GM21576 (cell line): ENCODE data around the gene WDSUB1.

ENCODE experiments used
- ATAC-seq: cut with Tn5 transposase; IDR thresholded peaks from one replicate; pipeline ENCODE4 v1.9.1; 2021; ENCODE audit warnings: mild to moderate bottlenecking, moderate library complexity; ENCODE audit not compliant: unreplicated experiment

Gene WDSUB1

DNA sequence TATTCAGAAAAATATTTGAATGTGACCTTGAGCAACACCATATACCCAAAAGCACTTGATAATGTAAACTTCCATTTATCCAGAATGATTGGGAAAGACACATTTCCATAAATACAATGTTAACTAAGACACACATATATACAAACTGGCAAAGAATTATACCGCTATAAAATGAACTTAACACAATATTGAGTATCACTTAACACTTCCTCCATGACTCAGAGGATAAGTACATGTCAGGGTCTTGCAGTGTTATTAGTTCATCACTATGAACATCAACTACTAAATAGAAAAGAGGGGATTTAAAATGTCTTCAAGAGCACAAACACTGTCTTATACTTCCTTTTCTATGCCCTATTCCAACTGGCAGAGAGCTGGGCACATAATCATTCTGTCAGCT, 18.6 kb downstream of the WDSUB1 start:
- no peak for ATAC-seq

DNA sequence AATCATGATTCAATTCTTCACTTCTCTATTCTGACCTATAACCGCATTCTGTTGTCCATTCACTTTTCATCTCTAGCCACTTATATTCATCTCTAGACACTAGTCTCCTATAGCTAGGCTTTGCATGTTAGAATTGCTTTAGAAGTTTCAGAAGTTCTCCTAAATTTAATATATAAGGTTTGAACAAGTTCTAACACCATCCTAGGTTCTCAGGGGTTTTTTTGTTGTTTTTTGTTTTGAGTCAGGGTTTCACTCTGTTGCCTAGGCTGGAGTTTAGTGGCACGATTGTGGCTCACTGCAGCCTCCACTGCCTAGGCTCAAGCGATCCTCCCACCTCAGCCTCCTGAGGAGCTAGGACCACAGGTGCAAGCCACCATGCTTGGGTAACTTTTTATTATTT, 19.9 kb downstream of the WDSUB1 start:
- ATAC-seq = no peak

DNA sequence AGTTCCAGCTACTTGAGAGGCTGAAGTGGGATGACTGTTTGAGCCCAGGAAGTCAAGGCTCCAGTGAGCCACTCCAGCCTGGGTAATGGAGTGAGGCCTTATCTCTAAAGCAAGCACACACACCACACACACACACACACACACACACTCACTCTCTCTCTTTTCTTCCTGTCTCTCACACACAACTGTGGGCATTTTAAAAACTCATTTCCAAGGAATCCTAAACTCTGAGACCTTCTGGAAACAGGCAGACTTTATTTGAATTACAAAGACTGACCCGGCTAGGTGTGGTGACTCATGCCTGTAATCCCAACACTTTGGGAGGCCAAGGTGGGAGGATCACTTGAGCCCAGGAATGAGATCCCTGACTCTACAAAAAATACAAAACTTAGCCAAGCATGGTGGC, 21.3 kb downstream of the WDSUB1 start:
- no peak for ATAC-seq

DNA sequence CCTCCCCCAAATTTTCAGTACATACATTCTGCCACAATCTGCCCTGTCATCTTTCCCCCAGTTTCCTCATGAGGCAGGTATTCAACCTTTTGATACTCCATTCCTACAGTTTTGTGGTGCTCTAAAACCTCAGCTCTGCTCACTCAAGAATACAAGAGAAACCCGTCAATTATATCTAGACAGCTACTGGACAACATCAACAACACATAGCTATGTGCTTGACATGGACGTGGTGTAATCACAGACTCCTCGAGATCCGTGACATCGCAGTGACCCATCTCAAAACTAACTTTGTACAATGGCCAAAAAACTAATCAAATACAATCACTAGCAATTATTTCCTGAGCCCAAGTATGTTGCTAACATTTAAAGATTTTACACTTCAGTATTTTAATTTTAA, 23.6 kb downstream of the WDSUB1 start:
- ATAC-seq = no peak

DNA sequence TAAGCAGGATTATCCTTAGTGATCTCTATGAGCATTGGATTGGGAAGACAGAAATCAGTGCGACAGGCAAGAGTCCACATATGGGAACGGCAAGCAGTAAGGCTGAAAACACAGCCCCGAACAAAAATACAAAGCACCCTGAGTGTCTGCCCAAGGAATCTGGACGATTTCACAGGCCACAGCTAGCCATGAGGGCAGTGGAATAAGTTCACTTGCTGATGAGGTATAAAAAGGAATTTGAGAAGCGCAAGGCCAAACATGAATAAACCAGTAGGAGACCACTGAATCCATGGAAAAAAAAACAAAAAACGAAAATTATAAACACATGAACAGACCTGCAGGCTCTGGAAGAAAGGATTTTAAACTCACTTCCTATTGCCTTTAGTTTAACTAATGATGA, 24.3 kb downstream of the WDSUB1 start:
- ATAC-seq = no peak

DNA sequence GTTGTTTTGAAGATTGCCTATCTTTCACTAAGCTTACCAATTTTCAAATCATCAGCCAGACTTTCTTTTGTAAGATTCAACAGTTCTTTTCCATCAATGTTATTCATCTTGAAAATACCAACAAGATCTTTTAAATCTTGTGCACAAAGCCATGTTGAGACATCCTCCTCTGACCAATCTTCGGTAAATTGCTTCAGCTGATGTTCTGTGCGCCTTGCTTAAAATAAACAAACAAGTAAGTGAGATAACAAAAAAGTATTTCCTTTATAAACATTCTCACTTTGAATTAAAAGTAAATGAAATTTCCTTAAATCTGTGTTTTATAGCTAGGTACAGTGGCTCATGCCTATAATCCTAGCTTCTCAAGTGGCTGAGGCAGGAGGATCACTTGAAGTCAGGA, 30.3 kb downstream of the WDSUB1 start:
- no peak for ATAC-seq

DNA sequence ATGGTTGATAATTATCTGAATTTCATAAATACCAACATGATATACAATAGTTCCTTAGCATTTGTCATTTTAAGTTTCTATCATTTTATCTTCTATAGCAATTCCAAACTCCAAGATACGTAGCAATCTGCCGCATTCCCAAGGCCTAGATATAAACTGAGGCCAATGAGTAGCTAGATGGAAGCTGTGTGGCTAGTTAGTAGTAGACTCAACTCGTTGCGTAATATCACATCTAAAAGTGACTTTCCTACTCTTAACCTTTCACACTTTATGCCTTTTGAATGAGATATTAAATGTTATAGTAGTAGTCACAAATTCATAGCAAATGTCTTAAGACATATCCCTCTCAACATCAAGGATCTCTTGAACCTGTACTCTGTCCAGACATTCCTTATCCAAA, 33.6 kb downstream of the WDSUB1 start:
- no peak for ATAC-seq

DNA sequence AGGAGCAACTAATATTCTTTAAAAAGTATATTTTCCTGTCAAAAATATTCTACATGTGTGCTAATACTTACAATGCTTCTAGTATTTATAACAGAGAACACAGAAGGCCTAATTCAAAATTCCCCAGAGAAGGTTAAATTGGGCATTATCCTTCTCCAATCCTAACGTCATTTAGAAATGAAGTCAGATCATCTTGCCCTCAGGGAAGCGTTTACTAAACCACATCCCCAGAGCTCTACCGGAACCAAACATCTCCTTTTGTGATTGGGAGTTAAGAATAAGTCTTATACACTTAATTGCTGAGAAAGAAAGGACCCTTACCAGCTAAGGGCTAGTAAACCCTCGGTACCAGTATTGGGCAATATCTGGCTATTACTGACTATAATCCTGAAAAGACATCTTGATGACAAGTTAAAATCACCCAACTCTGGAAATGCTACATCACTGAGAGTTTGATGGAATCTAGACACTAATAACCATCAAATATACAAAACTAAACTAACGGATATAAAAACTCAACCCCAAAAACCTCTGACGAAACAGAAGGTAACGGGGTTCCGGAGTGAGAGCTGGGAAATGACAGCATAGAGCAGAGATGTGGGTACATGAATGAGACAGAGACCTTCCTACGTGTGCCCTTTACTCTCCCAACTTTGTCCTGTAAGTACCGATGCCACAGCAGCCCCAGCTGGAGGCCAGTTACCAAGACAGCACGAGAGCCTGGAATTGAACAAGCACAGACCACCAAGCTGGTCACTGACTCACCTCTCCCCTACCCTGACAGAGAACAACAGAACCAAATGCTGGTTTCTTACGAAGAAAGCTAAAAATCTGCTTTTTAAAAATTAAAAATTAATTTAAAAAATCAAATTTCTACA, 35.0 kb downstream of the WDSUB1 start:
- no peak for ATAC-seq

DNA sequence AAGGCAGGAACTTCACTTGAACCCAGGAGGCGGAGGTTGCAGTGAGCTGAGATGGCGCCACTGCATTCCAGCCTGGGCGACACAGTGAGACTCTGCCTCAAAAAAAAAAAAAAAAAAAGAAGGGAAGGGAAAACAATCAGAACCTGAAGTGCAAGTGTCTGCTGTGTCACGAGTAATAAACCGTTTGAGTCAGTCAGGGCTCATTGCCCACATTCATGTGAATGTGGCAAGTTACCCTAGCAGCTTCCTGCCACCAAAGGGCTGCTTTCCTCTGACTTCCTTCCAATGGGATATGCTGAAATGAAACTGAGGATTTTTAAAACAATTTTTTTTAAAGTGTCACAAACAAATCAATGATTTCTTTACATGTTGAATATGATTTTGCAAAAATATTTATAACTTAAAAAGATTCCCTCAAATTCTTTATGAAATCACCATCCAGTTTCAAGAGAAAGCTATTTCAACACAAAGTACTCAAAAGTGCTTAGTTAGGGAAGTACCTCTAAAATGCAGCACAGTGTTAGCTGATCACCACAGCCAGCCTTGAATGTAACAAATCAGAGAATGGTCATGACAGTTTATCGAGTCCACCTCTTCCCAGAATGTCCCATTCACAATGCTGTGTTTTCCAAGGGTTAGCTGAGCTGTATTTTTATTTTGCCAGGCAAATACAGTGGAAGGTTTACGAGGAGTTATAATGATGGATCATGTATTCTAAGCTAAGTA, 36.4 kb downstream of the WDSUB1 start:
- peak; percentile 74 for ATAC-seq

DNA sequence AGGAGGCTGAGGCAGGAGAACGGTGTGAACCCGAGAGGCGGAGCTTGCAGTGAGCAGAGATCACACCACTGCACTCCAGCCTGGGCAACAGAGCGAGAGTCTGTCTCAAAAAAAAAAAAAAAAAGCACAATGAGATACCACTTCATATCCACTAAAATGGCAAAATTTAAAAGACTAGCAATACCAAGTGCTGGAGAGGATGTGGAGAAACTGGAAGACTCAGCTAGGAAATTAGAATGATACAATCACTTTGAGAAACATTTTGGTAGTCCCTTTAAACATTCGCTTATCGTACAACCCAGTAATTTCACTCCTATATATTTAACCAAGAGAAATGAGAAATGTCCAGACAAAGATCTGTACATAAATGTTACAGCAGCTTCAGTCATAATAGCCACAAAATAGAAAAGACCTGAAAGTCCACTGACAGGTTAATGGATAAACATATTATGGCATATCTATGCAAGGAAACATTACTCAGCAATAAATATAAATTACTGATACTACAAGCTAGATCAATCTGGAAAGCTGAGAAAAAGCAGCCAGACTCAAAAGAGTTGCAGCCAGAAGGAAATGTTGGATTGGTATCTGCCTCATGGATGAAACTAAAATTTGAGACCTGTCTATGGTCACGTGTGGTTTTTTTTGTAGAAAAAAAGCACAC, 40.0 kb downstream of the WDSUB1 start:
- ATAC-seq = no peak

DNA sequence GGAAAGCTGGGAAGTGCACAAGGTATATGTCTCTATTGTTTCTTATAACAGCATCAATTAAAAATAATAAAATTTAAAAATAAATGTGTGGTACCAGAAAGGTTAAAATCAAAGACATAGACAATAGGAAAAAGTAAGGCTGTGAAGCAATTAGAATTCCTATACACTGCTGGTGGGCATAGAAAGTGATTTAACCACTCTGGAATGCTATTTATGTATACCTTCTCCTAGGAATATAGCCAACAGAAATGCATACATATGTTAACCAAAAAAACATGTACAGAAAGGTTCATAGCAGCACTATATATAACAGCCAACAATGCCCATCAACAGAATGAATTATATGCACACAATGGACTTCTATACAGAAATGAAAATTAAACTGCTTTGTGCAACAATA, 43.0 kb downstream of the WDSUB1 start:
- no peak for ATAC-seq

DNA sequence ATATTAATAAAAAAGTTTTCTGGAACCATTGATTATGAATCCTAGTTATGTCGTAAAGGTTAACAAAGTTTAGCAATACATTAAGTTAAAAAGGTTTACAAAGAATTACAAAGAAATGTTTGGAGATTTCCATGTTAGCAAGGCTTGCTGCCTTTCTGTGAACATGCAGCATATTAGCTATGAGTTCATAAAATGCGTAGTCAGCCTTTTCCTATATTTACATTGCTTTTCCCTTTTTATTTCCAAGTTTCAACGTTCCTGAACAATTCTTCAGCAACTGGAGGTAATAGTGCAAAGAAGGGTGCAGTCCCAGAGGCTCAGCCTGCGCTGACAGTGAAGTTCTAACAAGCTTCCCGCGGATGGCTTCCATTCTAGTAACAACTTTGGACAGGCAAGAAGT, 51.6 kb downstream of the WDSUB1 start:
- ATAC-seq = no peak

DNA sequence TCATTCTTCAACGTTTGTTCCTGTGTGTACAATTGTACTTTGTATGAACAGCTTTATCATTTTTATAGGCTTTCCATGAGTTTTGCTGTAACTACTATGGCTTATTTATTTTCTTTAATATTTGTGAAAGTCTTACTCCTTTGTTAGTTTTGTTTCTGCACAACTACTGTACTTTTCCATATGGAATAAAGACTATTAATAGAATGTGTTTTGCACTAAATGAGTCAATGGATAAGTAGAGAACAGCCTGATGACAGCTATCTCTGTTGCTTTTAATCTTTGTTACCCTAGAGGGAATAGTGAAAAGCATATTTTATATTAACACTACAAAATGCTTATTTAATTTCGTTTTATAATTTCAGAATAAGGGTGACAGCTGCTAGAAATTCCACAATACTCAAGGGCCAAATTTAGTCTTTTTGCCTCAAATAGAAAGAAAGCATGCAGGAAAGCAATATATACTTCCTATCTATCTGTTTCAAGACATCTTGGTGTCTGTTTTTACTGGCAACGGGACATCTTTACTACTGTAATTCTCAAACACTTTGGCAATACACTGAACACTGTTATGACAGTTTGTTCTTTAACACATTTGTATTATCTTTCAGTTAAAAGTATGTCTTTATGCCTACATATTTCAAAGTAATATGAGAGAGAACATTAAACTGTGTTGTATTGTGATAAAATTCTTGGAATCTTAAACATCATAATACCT, 53.9 kb downstream of the WDSUB1 start:
- ATAC-seq = no peak

DNA sequence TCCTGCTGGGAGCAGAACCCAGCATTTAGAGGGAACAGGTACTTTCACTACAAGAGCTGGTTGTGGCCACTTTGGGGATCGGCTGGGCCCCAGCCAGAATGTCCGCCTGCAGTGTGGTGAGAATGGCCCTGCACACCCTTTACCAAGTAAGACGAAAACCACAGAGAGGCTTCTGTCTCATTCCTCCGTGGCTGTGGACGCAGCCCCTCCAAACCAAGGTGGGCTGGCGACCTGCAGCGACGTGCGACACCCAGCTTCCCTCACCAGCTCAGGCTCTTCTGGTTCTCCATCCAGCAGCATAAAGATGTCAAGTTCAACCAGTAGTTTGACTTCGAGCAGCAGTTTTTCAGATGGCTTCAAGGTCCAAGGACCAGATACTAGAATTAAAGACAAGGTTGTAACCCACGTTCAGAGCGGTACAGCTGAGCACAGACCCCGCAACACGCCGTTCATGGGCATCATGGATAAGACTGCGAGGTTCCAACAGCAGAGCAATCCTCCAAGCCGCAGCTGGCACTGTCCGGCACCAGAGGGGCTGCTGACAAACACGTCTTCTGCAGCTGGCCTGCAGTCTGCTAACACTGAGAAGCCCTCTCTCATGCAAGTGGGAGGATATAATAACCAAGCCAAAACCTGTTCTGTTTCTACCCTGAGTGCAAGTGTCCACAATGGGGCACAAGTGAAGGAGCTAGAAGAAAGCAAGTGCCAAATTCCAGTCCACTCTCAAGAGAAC, 56.2 kb downstream of the WDSUB1 start:
- no peak for ATAC-seq

DNA sequence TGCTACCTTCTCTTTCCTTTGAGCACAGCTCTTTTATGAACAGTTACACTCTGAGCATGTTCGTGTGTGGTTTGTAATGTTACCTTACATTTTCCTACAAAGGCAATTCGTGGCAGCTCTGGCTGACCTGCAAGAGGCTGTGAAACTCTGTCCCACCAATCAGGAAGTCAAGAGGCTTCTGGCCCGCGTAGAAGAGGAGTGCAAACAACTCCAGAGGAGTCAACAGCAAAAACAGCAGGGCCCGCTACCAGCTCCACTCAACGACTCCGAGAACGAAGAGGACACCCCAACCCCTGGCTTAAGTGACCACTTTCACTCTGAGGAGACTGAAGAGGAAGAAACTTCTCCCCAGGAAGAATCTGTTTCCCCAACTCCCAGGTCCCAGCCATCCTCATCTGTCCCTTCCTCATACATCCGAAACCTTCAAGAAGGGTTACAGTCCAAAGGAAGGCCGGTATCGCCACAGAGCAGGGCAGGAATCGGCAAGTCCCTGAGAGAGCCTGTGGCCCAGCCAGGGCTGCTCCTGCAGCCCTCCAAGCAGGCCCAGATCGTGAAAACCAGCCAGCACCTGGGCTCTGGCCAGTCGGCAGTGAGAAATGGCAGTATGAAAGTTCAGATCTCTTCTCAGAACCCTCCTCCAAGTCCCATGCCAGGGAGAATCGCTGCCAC, 56.9 kb downstream of the WDSUB1 start:
- ATAC-seq = no peak

DNA sequence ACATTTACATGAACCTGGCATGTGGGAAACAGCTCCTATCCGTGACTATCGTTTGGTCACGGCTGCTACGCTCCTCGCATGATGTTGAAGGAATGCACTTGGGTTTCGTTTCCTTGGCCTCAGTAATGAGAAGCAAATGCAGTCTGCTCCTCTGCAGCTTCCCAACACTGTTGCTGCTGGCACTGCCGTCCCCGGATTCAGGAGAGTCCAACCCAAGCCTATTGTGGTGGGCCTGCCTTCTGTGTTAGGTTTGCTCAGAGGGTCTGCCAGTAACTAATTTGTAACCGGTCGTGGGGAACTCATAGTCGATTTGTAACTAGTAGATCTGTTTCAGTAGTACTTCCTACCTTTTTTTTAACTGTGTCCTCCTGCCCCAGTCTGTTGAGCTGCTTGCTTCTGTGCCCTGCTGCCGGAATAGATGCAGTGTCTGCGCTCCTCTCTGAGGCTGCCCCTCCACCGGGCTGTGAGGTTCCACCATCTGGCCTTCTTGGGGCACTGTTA, 58.4 kb downstream of the WDSUB1 start:
- no peak for ATAC-seq

DNA sequence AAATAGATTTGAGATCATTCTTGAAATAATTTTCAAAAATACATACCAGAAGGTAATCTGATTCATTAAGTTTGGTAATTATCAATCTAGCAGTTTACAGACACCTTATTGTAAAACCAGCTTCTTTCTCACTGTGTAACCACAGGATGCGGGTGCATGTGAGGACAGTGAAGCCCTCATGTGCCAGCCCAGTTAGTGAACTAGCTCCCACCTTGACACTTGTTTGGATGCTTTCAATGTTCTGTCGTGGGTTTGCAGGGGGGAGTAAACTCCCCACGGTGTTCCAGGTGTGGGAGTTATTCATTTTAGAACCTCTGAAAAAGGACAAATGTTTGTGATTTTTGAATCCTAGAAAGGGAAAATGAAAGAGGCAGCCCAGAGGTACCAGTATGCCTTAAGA, 59.0 kb downstream of the WDSUB1 start:
- no peak for ATAC-seq

DNA sequence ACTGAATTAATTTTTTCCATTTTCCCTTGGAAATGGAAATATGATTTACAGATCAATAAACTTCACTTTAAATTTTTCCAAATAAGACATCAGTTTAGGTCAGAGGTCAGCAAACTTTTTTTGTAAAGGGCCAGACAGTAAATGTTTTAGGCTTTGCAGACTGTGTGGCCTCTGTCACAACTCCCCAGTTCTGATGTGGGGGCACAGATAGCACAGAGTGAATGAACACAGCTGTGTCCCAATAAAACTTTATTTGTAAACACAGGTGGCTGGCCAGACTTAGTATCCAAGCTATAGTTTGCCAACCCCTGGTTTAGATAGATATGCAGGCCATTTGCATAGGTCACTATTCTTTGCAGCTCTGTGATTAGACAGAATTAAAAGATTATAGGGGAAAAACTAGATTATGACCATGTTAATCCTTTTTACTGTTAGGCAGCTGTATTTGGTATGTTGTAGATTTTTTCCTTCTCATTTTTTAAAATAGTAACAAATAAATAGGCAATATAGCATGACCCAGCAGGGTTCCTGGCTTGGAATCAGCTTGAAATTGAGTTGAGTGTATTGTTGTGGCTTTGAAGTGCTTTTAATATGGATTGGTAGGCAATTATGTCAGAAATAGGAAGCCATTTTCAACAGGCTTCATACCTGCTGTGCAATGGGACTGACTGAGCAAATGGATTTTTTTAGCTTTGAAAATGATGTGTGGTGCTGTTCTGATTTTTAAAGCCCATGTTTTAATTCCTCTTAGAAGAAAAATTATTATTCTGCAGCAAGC, 59.7 kb downstream of the WDSUB1 start:
- no peak for ATAC-seq

DNA sequence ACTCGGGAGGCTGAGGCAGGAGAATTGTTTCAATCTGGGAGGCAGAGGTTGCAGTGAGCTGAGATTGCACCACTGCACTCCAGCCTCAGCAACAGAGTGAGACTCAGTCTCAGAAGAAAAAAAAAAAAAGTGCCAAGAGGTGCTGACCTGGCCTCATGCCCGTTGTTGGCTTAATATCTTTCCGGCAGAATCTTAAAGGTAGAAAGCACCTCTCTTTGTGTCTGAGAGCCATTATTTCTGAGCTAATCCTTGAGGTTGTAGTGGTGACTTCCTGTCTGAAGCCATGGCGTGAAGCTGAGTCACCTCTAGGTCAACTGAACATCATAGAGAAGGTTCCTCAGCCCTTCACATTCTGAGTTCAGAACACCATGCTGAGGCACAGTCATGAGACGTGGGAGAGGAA, 60.4 kb downstream of the WDSUB1 start:
- no peak for ATAC-seq
